KMS-11 (cell line): ENCODE measurements around the gene CDC42EP2.

ENCODE experiments used
- H2AFZ ChIP-seq: fragments of 200-600 bp; sonication (generic); 2 replicates; pipeline ENCODE4 v1.6.1; 2016; ENCODE audit warnings: antibody characterized with exemption, mixed run types, low read depth
- H3K27ac ChIP-seq: fragments of 200-600 bp; sonication (generic); 2 replicates; pipeline ENCODE4 v1.6.1; 2016; ENCODE audit warnings: mild to moderate bottlenecking, mixed run types
- H3K27me3 ChIP-seq: fragments of 200-600 bp; sonication (generic); 2 replicates; pipeline ENCODE4 v1.6.1; 2017; ENCODE audit warnings: mild to moderate bottlenecking, low read depth, mixed run types, moderate library complexity; ENCODE audit not compliant: insufficient read depth
- H3K36me3 ChIP-seq: fragments of 200-600 bp; sonication (generic); 2 replicates; pipeline ENCODE4 v1.6.1; 2017; ENCODE audit warnings: mild to moderate bottlenecking, mixed run types; ENCODE audit not compliant: insufficient read depth
- H3K4me1 ChIP-seq: fragments of 200-600 bp; sonication (generic); 2 replicates; pipeline ENCODE4 v1.6.1; 2016; ENCODE audit warnings: mild to moderate bottlenecking, low read depth, mixed run types; ENCODE audit not compliant: poor library complexity, severe bottlenecking
- H3K4me2 ChIP-seq: fragments of 200-600 bp; sonication (generic); 2 replicates; pipeline ENCODE4 v1.7.0; 2016; ENCODE audit warnings: mild to moderate bottlenecking, mixed run types
- H3K4me3 ChIP-seq: fragments of 200-600 bp; sonication (generic); IDR thresholded peaks from 2 replicates; pipeline ENCODE4 v1.6.1; 2017; ENCODE audit warnings: low read depth, low read length, mixed read lengths; ENCODE audit not compliant: insufficient read depth
- H3K79me2 ChIP-seq: fragments of 200-600 bp; sonication (generic); 2 replicates; pipeline ENCODE4 v1.6.1; 2016; ENCODE audit warnings: low read depth, mixed run types; ENCODE audit not compliant: insufficient read depth
- H3K9ac ChIP-seq: fragments of 200-600 bp; sonication (generic); 2 replicates; pipeline ENCODE4 v1.6.1; 2016; ENCODE audit warnings: mild to moderate bottlenecking, mixed run types
- H4K20me1 ChIP-seq: fragments of 200-600 bp; sonication (generic); 2 replicates; pipeline ENCODE4 v1.6.1; 2016; ENCODE audit warnings: mild to moderate bottlenecking, mixed run types; ENCODE audit not compliant: insufficient read depth
- CTCF ChIP-seq: fragments of 200-600 bp; sonication (generic); conservative IDR thresholded peaks from 2 replicates; pipeline ENCODE4 v1.6.1; 2017; ENCODE audit warnings: low read depth, mild to moderate bottlenecking, antibody characterized with exemption, low read length, moderate library complexity, mixed read lengths

Gene CDC42EP2

DNA sequence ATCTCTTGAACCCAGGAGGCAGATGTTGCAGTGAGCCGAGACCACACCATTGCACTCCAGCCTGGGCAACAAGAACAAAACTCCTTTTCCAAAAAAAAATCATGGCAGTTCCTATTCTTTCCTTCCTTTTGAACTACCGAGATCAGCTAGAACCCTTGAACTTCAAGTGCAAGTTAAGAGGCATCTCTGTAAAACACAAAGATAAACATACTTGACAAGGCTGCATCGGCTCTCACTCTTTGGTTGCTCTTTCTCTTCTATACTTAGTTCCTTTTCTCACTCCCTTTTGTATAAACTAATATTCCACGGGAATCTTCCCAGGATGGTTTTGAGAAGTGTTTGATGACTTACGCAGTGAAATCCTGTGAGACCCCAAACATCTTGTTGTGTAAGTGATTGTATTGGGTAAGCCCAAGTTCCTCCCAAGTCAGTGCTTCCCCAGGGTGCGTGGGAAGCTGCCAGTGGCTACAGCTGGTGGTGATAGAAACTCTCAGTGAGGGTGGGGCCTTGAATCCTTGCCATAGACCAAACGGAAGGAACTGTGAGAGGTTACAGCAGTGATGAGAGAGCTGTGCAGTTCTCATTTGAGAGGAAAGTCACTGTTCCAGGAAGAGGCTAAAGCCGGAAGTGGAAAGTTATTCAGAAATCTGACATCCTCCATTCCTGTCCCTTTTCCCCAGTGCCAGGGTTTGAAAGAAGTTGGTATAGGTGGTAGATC is 24.1 kb upstream of the CDC42EP2 start:
- Histone ChIP-seq H2AFZ (no peak overlapping the region), H3K4me3 (no peak overlapping the region), H3K4me2 (no peak overlapping the region), H3K4me1 (peaks cover 32% of the 10 kb centered on the region), H3K9ac (no peak overlapping the region), H3K27me3 (no peaks in the 10 kb centered on the region), H4K20me1 (no peaks in the 10 kb centered on the region), H3K27ac (no peak overlapping the region), H3K79me2 (no peaks in the 10 kb centered on the region), H3K36me3 (peaks cover 3% of the 10 kb centered on the region; the same call in 1 of the 2 replicates)
- no peak for TF ChIP-seq CTCF

DNA sequence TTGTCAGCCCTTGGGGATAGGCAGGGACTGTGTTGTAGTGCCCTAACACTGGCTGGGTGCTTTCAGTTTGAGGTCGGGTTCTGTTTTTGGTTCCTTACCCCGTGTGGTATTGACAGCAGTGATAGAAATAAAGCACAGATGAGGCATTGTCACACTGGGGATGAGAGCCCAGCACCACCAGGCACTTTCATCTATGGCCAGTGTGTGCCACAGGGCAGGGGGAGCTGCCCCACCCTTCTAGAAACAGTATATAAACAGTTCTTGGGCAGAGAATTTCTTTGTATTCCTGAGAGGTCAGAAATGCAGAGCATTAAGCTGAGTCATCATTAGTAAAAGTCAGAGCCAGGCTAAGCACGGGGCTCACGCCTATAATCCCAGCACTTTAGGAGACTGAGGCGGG is 23.1 kb upstream of the CDC42EP2 start:
- H3K27me3 ChIP-seq, result no peaks in the 10 kb centered on the region
- no peak overlapping the region for H3K9ac ChIP-seq

GRCh38 chr11:65292890-65293289 is 21.8 kb upstream of the CDC42EP2 start:
- Histone ChIP-seq H4K20me1 (no peaks in the 10 kb centered on the region), H3K27me3 (no peaks in the 10 kb centered on the region), H3K4me1 (peaks cover 32% of the 10 kb centered on the region), H3K9ac (no peak overlapping the region), H3K36me3 (peaks cover 3% of the 10 kb centered on the region; the same call in 1 of the 2 replicates), H3K4me2 (no peak overlapping the region), H3K4me3 (no peak overlapping the region), H2AFZ (no peak overlapping the region), H3K79me2 (no peaks in the 10 kb centered on the region), H3K27ac (no peak overlapping the region)
- TF ChIP-seq CTCF, result no peak

More for the DNA sequence above, 23.1 kb upstream of the CDC42EP2 start:
- Histone ChIP-seq H2AFZ (no peak overlapping the region), H4K20me1 (no peaks in the 10 kb centered on the region), H3K4me1 (peaks cover 32% of the 10 kb centered on the region), H3K79me2 (no peaks in the 10 kb centered on the region), H3K27ac (no peak overlapping the region; the same call in 1 of the 2 replicates), H3K4me2 (no peak overlapping the region), H3K4me3 (no peak overlapping the region), H3K36me3 (peaks cover 3% of the 10 kb centered on the region; the same call in 1 of the 2 replicates)
- TF ChIP-seq CTCF, result no peak

GRCh38 chr11:65293909-65294381 is 20.7 kb upstream of the CDC42EP2 start:
- Histone ChIP-seq H3K36me3 (peaks cover 3% of the 10 kb centered on the region; the same call in 1 of the 2 replicates), H4K20me1 (no peaks in the 10 kb centered on the region), H3K4me2 (no peak overlapping the region), H3K4me1 (peaks cover 21% of the 10 kb centered on the region), H3K4me3 (no peak overlapping the region), H3K27me3 (no peaks in the 10 kb centered on the region), H3K79me2 (no peaks in the 10 kb centered on the region), H3K27ac (no peak overlapping the region), H3K9ac (no peak overlapping the region), H2AFZ (no peak overlapping the region)
- no peak for TF ChIP-seq CTCF
